ENCODE data around the gene ENO1.
"Not testable (repeated sequence)": the region's sequence is repeated elsewhere in the genome, so short reads cannot be mapped to it uniquely, and the experiment has no call there.

Gene ENO1

GRCh38 chr1:8898418-8898817, 19.9 kb upstream of the ENO1 start:
- not testable (repeated sequence) for DNase-seq (ENCODE audit: low read depth); H3K4me3 ChIP-seq (ENCODE audit: low read depth, low read length)

GRCh38 chr1:8897505-8897904, 19.0 kb upstream of the ENO1 start:
- not testable (repeated sequence) for H3K4me3 ChIP-seq (ENCODE audit: low read depth, low read length); DNase-seq (ENCODE audit: low read depth)

GRCh38 chr1:8896775-8897174, 18.3 kb upstream of the ENO1 start:
- not testable (repeated sequence) for DNase-seq (ENCODE audit: low read depth)

GRCh38 chr1:8892026-8892425, 13.5 kb upstream of the ENO1 start:
- H3K4me3 ChIP-seq (ENCODE audit: low read depth, low read length), result no peak overlapping the region
- no peak for DNase-seq (ENCODE audit: low read depth)

More at GRCh38 chr1:8896775-8897174, 18.3 kb upstream of the ENO1 start:
- not testable (repeated sequence) for H3K4me3 ChIP-seq (ENCODE audit: low read depth, low read length)

GRCh38 chr1:8891401-8891800, 12.9 kb upstream of the ENO1 start:
- no peak overlapping the region for H3K4me3 ChIP-seq (ENCODE audit: low read depth, low read length)
- no peak for DNase-seq (ENCODE audit: low read depth)

- peak; percentile 87 for DNase-seq (ENCODE audit: low read depth)
- no peak overlapping the region for H3K4me3 ChIP-seq (ENCODE audit: low read depth, low read length)
These were observed 11.7 kb upstream of the ENO1 start for GRCh38 chr1:8889925-8890785.

GRCh38 chr1:8889103-8889846, 10.8 kb upstream of the ENO1 start:
- DNase-seq (ENCODE audit: low read depth), result no peak
- H3K4me3 ChIP-seq (ENCODE audit: low read depth, low read length), result no peak overlapping the region

GRCh38 chr1:8886589-8886988, 8.1 kb upstream of the ENO1 start:
- DNase-seq (ENCODE audit: low read depth), result no peak
- H3K4me3 ChIP-seq (ENCODE audit: low read depth, low read length), result no peak overlapping the region

GRCh38 chr1:8886031-8886524, 7.6 kb upstream of the ENO1 start:
- not testable (repeated sequence) for DNase-seq (ENCODE audit: low read depth); H3K4me3 ChIP-seq (ENCODE audit: low read depth, low read length)

GRCh38 chr1:8884105-8884504, 5.6 kb upstream of the ENO1 start:
- H3K4me3 ChIP-seq (ENCODE audit: low read depth, low read length); DNase-seq (ENCODE audit: low read depth): not testable (repeated sequence)

GRCh38 chr1:8883491-8883890, 5.0 kb upstream of the ENO1 start:
- DNase-seq (ENCODE audit: low read depth), result no peak
- no peak overlapping the region for H3K4me3 ChIP-seq (ENCODE audit: low read depth, low read length)

- DNase-seq (ENCODE audit: low read depth), result peak; percentile 93
- no peak overlapping the region for H3K4me3 ChIP-seq (ENCODE audit: low read depth, low read length)
These were observed 1.6 kb upstream of the ENO1 start for GRCh38 chr1:8879922-8880676.

- H3K4me3 ChIP-seq (ENCODE audit: low read depth, low read length), result peak overlapping the region; percentile 86
These were observed 1.0 kb upstream of the ENO1 start for GRCh38 chr1:8879464-8879921.

GRCh38 chr1:8878698-8879463, 395 bp upstream of the ENO1 start:
- DNase-seq (ENCODE audit: low read depth), result peak; percentile 93
- peak overlapping the region; percentile 86 for H3K4me3 ChIP-seq (ENCODE audit: low read depth, low read length)

More at GRCh38 chr1:8879464-8879921, 1.0 kb upstream of the ENO1 start:
- DNase-seq (ENCODE audit: low read depth), result no peak

GRCh38 chr1:8876087-8876486, 2.4 kb downstream of the ENO1 start:
- no peak for DNase-seq (ENCODE audit: low read depth)
- peak overlapping the region; percentile 86 for H3K4me3 ChIP-seq (ENCODE audit: low read depth, low read length)

- DNase-seq (ENCODE audit: low read depth), result no peak
- peak overlapping the region; percentile 86 for H3K4me3 ChIP-seq (ENCODE audit: low read depth, low read length)
These were observed 3.1 kb downstream of the ENO1 start for GRCh38 chr1:8875216-8875861.

GRCh38 chr1:8874230-8875201, 4.0 kb downstream of the ENO1 start:
- peak overlapping the region; percentile 86 for H3K4me3 ChIP-seq (ENCODE audit: low read depth, low read length)
- no peak for DNase-seq (ENCODE audit: low read depth)
